ENCODE results near the gene SCUBE3. TPM values are rescaled to one million over a fixed set of nuclear protein-coding genes. Genes with fewer than 3 reads are reported as not detected.

The SCUBE3 gene
- total and polyA plus RNA-seq, 9 donors, result 0.40 to 3.2 (median 1.3) TPM

DNA sequence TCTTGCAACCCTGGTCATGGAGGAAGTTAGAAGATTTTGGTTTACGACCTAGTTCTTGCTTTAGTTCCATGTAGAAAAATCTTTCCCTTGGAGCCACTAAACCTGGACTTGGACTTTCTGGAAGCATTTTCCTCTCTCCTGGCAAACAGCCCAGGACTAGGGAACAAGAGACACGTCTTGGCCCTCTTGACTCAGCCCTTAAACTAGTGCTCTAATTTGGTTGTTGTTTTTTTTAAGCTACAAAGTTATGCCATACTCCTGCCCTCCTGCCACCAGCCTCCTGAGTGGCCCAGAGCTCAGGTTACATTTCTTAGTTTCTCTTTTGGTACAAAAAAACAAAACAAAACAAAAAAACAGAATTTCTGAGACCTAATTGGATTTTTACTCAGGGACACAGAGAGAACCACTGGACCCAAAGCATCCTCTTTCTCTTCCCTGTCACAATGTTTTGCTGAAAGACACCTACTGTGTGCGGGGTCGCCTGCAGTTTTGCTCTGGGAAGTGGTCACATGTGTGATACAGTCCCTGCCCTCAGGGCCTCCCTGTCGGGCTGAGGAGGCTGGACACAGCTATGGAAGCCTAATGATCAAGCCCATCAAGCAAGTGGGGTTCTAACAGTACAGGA is 32.3 kb upstream of the SCUBE3 start:
- H3K4me3 ChIP-seq (ENCODE audit: low read length), result no peak overlapping the region
- peak; percentile 83 for DNase-seq
- peak overlapping the region; percentile 1 for H3K27ac ChIP-seq (ENCODE audit: low read length)
- H3K36me3 ChIP-seq (ENCODE audit: control insufficient read depth, insufficient read depth, low read length), result no peaks in the 10 kb centered on the region
- H3K4me1 ChIP-seq (ENCODE audit: control insufficient read depth, insufficient read depth, low read length), result peaks cover 27% of the 10 kb centered on the region
- no peaks in the 10 kb centered on the region for H3K9me3 ChIP-seq (replicated peaks; ENCODE audit: control insufficient read depth, low read depth, low read length)
- WGBS (ENCODE audit: insufficient coverage), result 33% methylated on average over 1 of the region's 5 CpGs
- H3K27me3 ChIP-seq (ENCODE audit: control insufficient read depth, insufficient read depth, low read length), result peaks cover 13% of the 10 kb centered on the region

- WGBS (ENCODE audit: insufficient coverage), result 8% methylated on average over 46 of the region's 55 CpGs
- H3K4me3 ChIP-seq (ENCODE audit: low read length), result no peak overlapping the region
- peaks cover 27% of the 10 kb centered on the region for H3K4me1 ChIP-seq (ENCODE audit: control insufficient read depth, insufficient read depth, low read length)
- H3K9me3 ChIP-seq (replicated peaks; ENCODE audit: control insufficient read depth, low read depth, low read length), result no peaks in the 10 kb centered on the region
- H3K27ac ChIP-seq (ENCODE audit: low read length), result peak overlapping the region; percentile 1
- DNase-seq, result peak; percentile 72
- H3K27me3 ChIP-seq (ENCODE audit: control insufficient read depth, insufficient read depth, low read length), result peaks cover 13% of the 10 kb centered on the region
- H3K36me3 ChIP-seq (ENCODE audit: control insufficient read depth, insufficient read depth, low read length), result no peaks in the 10 kb centered on the region
Measured at GRCh38 chr6:35181933-35182612, 31.7 kb upstream of the SCUBE3 start.

DNA sequence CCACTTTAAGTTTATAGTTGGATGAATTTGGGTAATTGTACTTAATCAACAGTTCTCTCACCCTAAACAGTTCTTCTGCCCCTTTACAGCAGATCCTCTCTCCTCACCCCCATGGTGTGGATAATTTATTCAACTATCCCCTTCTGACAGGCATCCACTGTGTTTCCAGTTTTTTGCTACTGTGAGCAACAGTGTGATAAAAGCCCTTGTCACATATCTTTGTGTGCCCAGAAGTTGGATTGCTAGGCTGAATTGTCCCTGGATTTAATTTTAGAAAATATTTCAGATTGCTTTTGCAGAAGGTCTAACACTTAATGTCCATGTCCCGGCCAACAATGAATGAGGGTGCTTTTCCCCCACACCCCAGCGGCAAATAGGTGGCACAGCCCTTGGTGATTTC is 30.5 kb upstream of the SCUBE3 start:
- H3K27ac ChIP-seq (ENCODE audit: low read length), result no peak overlapping the region
- H3K4me3 ChIP-seq (ENCODE audit: low read length), result no peak overlapping the region
- WGBS (ENCODE audit: insufficient coverage), result no CpG with 5 or more reads among the region's 2 CpGs
- no peaks in the 10 kb centered on the region for H3K36me3 ChIP-seq (ENCODE audit: control insufficient read depth, insufficient read depth, low read length)
- peaks cover 27% of the 10 kb centered on the region for H3K4me1 ChIP-seq (ENCODE audit: control insufficient read depth, insufficient read depth, low read length)
- DNase-seq, result no peak
- H3K9me3 ChIP-seq (replicated peaks; ENCODE audit: control insufficient read depth, low read depth, low read length), result no peaks in the 10 kb centered on the region
- H3K27me3 ChIP-seq (ENCODE audit: control insufficient read depth, insufficient read depth, low read length), result peaks cover 13% of the 10 kb centered on the region

GRCh38 chr6:35183935-35184334 is 29.8 kb upstream of the SCUBE3 start:
- whole genome bisulfite sequencing (ENCODE audit: insufficient coverage), result 100% methylated on average over 2 of the region's 2 CpGs
- peaks cover 13% of the 10 kb centered on the region for H3K27me3 ChIP-seq (ENCODE audit: control insufficient read depth, insufficient read depth, low read length)
- peaks cover 26% of the 10 kb centered on the region for H3K4me1 ChIP-seq (ENCODE audit: control insufficient read depth, insufficient read depth, low read length)
- H3K36me3 ChIP-seq (ENCODE audit: control insufficient read depth, insufficient read depth, low read length), result no peaks in the 10 kb centered on the region
- no peak overlapping the region for H3K4me3 ChIP-seq (ENCODE audit: low read length)
- DNase-seq, result no peak
- no peak overlapping the region for H3K27ac ChIP-seq (ENCODE audit: low read length)
- H3K9me3 ChIP-seq (replicated peaks; ENCODE audit: control insufficient read depth, low read depth, low read length), result no peaks in the 10 kb centered on the region

GRCh38 chr6:35184580-35185301 is 29.0 kb upstream of the SCUBE3 start:
- Histone ChIP-seq H3K4me1 (ENCODE audit: control insufficient read depth, insufficient read depth, low read length) (peaks cover 19% of the 10 kb centered on the region), H3K27me3 (ENCODE audit: control insufficient read depth, insufficient read depth, low read length) (peaks cover 10% of the 10 kb centered on the region), H3K9me3 (replicated peaks; ENCODE audit: control insufficient read depth, low read depth, low read length) (no peaks in the 10 kb centered on the region), H3K27ac (ENCODE audit: low read length) (no peak overlapping the region), H3K4me3 (ENCODE audit: low read length) (no peak overlapping the region), H3K36me3 (ENCODE audit: control insufficient read depth, insufficient read depth, low read length) (no peaks in the 10 kb centered on the region)
- no peak for DNase-seq
- WGBS (ENCODE audit: insufficient coverage), result 49% methylated on average over 3 of the region's 9 CpGs

GRCh38 chr6:35185302-35185681 is 28.5 kb upstream of the SCUBE3 start:
- Histone ChIP-seq H3K9me3 (replicated peaks; ENCODE audit: control insufficient read depth, low read depth, low read length) (no peaks in the 10 kb centered on the region), H3K36me3 (ENCODE audit: control insufficient read depth, insufficient read depth, low read length) (no peaks in the 10 kb centered on the region), H3K4me3 (ENCODE audit: low read length) (no peak overlapping the region), H3K4me1 (ENCODE audit: control insufficient read depth, insufficient read depth, low read length) (peaks cover 16% of the 10 kb centered on the region), H3K27me3 (ENCODE audit: control insufficient read depth, insufficient read depth, low read length) (peaks cover 10% of the 10 kb centered on the region), H3K27ac (ENCODE audit: low read length) (no peak overlapping the region)
- 21% methylated on average over 3 of the region's 6 CpGs for WGBS (ENCODE audit: insufficient coverage)
- DNase-seq, result no peak

- no CpG with 5 or more reads among the region's 1 CpG for WGBS (ENCODE audit: insufficient coverage)
- Histone ChIP-seq H3K27ac (ENCODE audit: low read length) (no peak overlapping the region), H3K4me1 (ENCODE audit: control insufficient read depth, insufficient read depth, low read length) (peaks cover 15% of the 10 kb centered on the region), H3K9me3 (replicated peaks; ENCODE audit: control insufficient read depth, low read depth, low read length) (no peaks in the 10 kb centered on the region), H3K36me3 (ENCODE audit: control insufficient read depth, insufficient read depth, low read length) (no peaks in the 10 kb centered on the region), H3K4me3 (ENCODE audit: low read length) (no peak overlapping the region), H3K27me3 (ENCODE audit: control insufficient read depth, insufficient read depth, low read length) (peaks cover 10% of the 10 kb centered on the region)
- no peak for DNase-seq
Measured at GRCh38 chr6:35185971-35186370, 27.8 kb upstream of the SCUBE3 start.

DNA sequence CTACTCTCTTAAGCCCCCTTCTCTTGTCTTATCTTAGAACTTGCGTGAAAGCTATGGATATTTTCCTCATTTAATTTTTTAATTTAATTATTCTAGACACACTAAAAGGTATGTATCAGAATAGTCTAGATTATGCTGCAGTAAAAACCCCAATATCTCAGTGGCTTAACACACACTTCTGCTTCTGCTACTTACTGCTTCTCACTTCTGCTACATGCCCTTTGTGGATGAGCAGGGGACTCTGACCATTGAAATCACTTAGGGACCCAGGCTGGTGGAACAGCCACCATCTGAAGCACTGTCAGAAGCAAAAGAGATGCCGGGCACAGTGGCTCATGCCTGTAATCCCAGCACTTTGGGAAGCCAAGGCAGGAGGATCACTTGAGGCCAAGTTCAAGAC is 27.2 kb upstream of the SCUBE3 start:
- Histone ChIP-seq H3K9me3 (replicated peaks; ENCODE audit: control insufficient read depth, low read depth, low read length) (no peaks in the 10 kb centered on the region), H3K4me1 (ENCODE audit: control insufficient read depth, insufficient read depth, low read length) (peaks cover 9% of the 10 kb centered on the region), H3K4me3 (ENCODE audit: low read length) (no peak overlapping the region), H3K27me3 (ENCODE audit: control insufficient read depth, insufficient read depth, low read length) (peaks cover 7% of the 10 kb centered on the region), H3K27ac (ENCODE audit: low read length) (no peak overlapping the region), H3K36me3 (ENCODE audit: control insufficient read depth, insufficient read depth, low read length) (no peaks in the 10 kb centered on the region)
- 100% methylated on average over 1 of the region's 2 CpGs for WGBS (ENCODE audit: insufficient coverage)
- DNase-seq, result no peak

DNA sequence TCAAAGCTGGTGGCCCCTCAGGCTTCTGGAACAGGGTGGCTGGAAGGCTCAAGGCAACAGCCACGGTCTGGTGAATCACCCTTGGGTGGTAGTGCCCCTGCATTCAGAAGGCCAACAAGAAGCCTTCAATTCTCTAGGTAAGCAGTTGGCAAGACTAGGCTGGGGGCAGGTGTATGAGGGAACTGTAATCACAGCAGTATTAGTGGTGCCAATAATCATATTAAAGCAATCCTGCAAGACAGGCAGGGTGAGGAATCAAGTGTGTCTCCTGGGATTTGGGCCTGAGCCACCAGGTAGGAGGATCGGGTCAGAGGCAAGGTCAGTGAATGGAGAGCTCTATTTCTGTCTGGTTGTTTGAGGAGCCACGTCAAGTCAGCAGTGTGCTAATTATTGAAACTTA is 24.9 kb upstream of the SCUBE3 start:
- no peaks in the 10 kb centered on the region for H3K27me3 ChIP-seq (ENCODE audit: control insufficient read depth, insufficient read depth, low read length)
- H3K4me1 ChIP-seq (ENCODE audit: control insufficient read depth, insufficient read depth, low read length), result peaks cover 2% of the 10 kb centered on the region
- no peaks in the 10 kb centered on the region for H3K9me3 ChIP-seq (replicated peaks; ENCODE audit: control insufficient read depth, low read depth, low read length)
- H3K36me3 ChIP-seq (ENCODE audit: control insufficient read depth, insufficient read depth, low read length), result no peaks in the 10 kb centered on the region
- DNase-seq, result no peak
- H3K27ac ChIP-seq (ENCODE audit: low read length), result no peak overlapping the region
- H3K4me3 ChIP-seq (ENCODE audit: low read length), result no peak overlapping the region
- 100% methylated on average over 1 of the region's 3 CpGs for WGBS (ENCODE audit: insufficient coverage)

DNA sequence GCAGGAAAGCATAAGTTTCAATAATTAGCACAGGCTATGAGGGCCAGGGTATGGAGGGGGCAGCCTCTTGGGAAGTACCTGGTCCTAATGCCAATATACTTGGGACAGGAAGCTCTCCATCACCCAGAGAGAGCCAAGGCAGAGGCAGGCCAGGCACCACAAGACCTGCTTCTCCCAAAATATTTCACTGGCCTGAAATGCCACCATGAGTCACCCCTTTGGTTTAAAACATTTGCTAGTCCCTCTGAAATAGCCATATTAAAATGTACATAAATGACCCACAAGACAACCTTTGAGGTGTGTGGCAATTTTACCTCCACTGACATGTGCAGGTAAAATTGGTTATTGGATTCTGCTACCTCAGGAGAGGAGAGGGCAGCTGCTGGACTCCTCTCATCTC is 23.4 kb upstream of the SCUBE3 start:
- H3K27ac ChIP-seq (ENCODE audit: low read length), result no peak overlapping the region
- no peaks in the 10 kb centered on the region for H3K36me3 ChIP-seq (ENCODE audit: control insufficient read depth, insufficient read depth, low read length)
- no peak for DNase-seq
- H3K4me3 ChIP-seq (ENCODE audit: low read length), result no peak overlapping the region
- no peaks in the 10 kb centered on the region for H3K27me3 ChIP-seq (ENCODE audit: control insufficient read depth, insufficient read depth, low read length)
- H3K9me3 ChIP-seq (replicated peaks; ENCODE audit: control insufficient read depth, low read depth, low read length), result no peaks in the 10 kb centered on the region
- peaks cover under 1% of the 10 kb centered on the region for H3K4me1 ChIP-seq (ENCODE audit: control insufficient read depth, insufficient read depth, low read length)
